Measurements from ENCODE around the gene ADCYAP1.

ADCYAP1 gene

DNA sequence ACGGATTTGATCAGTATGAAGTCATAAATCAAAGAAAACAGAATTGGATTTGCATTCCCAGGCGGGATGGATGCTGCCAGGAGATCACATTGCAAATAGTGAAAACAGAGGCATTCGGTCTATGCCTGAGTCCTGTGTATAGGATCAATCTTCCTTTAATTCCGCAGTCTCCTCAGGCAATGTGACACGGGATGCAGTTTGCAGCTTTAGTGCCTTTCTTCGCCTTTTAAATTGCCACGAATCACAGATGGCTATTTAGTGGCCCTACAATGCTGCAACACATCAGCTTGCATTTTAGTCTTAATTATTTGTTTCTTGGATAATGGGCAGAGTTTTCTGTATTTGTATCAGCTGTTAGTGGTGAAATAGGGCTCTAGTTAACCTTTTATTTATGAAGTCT is 6.8 kb downstream of the ADCYAP1 start:
- TF ChIP-seq SIN3A (IDR thresholded peaks at IDR 0.05; ENCODE audit: borderline replicate concordance, insufficient read depth, low read length): no peak
- TF ChIP-seq TAF1 (IDR thresholded peaks at IDR 0.05; ENCODE audit: borderline replicate concordance, insufficient read depth, low read length): no peak
- TF ChIP-seq FOXP2 (optimal IDR thresholded peaks at IDR 0.05; ENCODE audit: borderline replicate concordance, extremely low read depth, extremely low read length, insufficient read depth): no peak
- TF ChIP-seq, protein P1, sequence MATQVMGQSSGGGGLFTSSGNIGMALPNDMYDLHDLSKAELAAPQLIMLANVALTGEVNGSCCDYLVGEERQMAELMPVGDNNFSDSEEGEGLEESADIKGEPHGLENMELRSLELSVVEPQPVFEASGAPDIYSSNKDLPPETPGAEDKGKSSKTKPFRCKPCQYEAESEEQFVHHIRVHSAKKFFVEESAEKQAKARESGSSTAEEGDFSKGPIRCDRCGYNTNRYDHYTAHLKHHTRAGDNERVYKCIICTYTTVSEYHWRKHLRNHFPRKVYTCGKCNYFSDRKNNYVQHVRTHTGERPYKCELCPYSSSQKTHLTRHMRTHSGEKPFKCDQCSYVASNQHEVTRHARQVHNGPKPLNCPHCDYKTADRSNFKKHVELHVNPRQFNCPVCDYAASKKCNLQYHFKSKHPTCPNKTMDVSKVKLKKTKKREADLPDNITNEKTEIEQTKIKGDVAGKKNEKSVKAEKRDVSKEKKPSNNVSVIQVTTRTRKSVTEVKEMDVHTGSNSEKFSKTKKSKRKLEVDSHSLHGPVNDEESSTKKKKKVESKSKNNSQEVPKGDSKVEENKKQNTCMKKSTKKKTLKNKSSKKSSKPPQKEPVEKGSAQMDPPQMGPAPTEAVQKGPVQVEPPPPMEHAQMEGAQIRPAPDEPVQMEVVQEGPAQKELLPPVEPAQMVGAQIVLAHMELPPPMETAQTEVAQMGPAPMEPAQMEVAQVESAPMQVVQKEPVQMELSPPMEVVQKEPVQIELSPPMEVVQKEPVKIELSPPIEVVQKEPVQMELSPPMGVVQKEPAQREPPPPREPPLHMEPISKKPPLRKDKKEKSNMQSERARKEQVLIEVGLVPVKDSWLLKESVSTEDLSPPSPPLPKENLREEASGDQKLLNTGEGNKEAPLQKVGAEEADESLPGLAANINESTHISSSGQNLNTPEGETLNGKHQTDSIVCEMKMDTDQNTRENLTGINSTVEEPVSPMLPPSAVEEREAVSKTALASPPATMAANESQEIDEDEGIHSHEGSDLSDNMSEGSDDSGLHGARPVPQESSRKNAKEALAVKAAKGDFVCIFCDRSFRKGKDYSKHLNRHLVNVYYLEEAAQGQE (IDR thresholded peaks at IDR 0.05; ENCODE audit: insufficient read depth in 1 of 2, low read depth in 2 of 2, low read length in 2 of 2): no peak
- TF ChIP-seq POLR2AphosphoS5 (IDR thresholded peaks at IDR 0.05; ENCODE audit: low read depth, low read length): no peak

DNA sequence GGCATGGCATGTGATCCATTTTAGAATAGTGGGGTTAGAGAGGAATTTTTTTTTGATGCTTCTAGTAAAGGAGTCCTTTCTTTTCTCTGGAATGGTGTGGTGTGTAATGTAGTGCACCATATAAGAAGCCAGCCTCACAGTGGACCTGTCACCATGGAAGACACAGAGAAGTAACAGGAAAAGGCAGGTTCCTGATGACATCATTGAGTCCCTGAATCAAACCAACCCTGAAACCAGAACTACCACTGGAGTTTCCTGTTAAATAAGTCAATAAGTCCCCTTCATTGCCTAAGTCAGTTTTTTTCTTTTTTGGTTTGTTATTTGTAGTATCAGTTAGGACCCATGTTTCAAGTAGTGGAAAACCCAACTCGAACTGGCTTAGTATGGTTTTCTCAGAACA is 11.9 kb downstream of the ADCYAP1 start:
- TF ChIP-seq FOXP2 (optimal IDR thresholded peaks at IDR 0.05; ENCODE audit: borderline replicate concordance, extremely low read depth, extremely low read length, insufficient read depth) (no peak), SIN3A (IDR thresholded peaks at IDR 0.05; ENCODE audit: borderline replicate concordance, insufficient read depth, low read length) (no peak), POLR2AphosphoS5 (IDR thresholded peaks at IDR 0.05; ENCODE audit: low read depth, low read length) (no peak), TAF1 (IDR thresholded peaks at IDR 0.05; ENCODE audit: borderline replicate concordance, insufficient read depth, low read length) (no peak)
- TF ChIP-seq, protein P1 (IDR thresholded peaks at IDR 0.05; ENCODE audit: insufficient read depth in 1 of 2, low read depth in 2 of 2, low read length in 2 of 2): no peak

DNA sequence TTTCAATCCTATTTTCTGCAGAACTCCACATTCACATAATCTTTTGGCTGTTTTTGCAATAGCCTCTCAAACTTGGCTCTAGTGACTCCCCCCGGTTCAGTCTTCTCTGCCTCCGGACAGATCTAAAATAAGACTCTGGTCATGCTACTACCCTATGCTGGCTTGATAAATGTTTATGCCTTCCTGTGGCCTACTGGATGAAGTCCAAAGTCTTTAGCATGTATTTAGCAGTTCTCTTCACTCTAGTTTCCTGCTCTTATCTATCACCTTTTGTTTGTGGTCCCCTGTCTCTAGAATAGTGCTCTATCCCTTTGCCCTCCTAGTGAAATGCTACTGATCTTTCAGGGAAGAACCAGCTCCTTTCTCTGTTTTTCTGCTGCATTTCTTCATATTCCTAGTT is 14.4 kb downstream of the ADCYAP1 start:
- TF ChIP-seq, protein P1 (IDR thresholded peaks at IDR 0.05; ENCODE audit: insufficient read depth in 1 of 2, low read depth in 2 of 2, low read length in 2 of 2): no peak
- no peak for TF ChIP-seq TAF1 (IDR thresholded peaks at IDR 0.05; ENCODE audit: borderline replicate concordance, insufficient read depth, low read length)
- TF ChIP-seq FOXP2 (optimal IDR thresholded peaks at IDR 0.05; ENCODE audit: borderline replicate concordance, extremely low read depth, extremely low read length, insufficient read depth): no peak
- no peak for TF ChIP-seq SIN3A (IDR thresholded peaks at IDR 0.05; ENCODE audit: borderline replicate concordance, insufficient read depth, low read length)
- no peak for TF ChIP-seq POLR2AphosphoS5 (IDR thresholded peaks at IDR 0.05; ENCODE audit: low read depth, low read length)

DNA sequence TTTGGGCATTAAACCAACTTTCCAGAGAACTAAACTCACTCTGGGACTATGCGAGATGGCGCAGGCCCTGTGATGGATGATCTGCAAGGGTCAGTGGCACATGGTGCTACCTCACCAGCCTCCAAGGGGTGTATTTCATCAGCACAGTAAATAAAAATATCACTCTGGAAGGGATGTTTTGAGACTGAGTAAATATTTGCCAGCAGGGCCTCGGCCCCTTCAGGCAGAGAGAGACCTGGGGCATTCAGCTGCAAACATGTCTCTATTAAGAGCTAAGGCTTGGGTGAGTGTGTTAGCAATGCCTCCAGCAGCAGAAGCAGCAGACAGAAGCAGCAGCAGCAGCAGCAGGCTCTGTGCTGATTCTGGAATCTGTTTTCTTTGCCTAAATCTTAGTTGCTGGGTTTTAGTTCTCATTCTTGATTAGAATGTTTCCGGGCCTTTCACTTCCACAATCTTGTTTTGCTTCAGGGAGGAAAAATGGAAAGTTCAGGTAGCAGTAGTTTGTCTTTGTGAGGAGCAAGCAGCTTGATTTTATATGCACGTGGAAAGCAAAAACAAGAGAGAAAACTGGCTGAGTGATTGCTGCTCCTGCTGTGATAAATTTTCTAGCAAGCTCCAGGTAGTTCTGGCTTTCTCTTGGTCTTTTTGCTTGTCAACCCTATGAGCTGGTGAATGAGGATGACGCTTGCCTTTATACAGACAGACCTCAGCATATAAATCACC is 18.6 kb downstream of the ADCYAP1 start:
- TF ChIP-seq, protein P1 (IDR thresholded peaks at IDR 0.05; ENCODE audit: insufficient read depth in 1 of 2, low read depth in 2 of 2, low read length in 2 of 2): no peak
- TF ChIP-seq POLR2AphosphoS5 (IDR thresholded peaks at IDR 0.05; ENCODE audit: low read depth, low read length) (no peak), FOXP2 (optimal IDR thresholded peaks at IDR 0.05; ENCODE audit: borderline replicate concordance, extremely low read depth, extremely low read length, insufficient read depth) (no peak), TAF1 (IDR thresholded peaks at IDR 0.05; ENCODE audit: borderline replicate concordance, insufficient read depth, low read length) (no peak)

Measured in PFSK-1 (cell line).